CD4-positive, alpha-beta T cell (primary cell): ENCODE data around the gene C1QTNF9B. TPM values are rescaled to one million over a fixed set of nuclear protein-coding genes. Genes with fewer than 3 reads are reported as not detected.
"Not testable (repeated sequence)": the region's sequence is repeated elsewhere in the genome, so short reads cannot be mapped to it uniquely, and the experiment has no call there.

Experiments used
- ATAC-seq: fragments of 200-7000 bp; cut with Tn5 transposase; one replicate; pipeline ENCODE4 v1.10.0; 2022; ENCODE audit warnings: mild to moderate bottlenecking; ENCODE audit not compliant: poor library complexity
- CTCF ChIA-PET: fragments of 350-600 bp; sonication (Branson Sonifier 250); formaldehyde crosslinking; loops from one replicate; lab custom pipeline; 2021; ENCODE audit warnings: antibody characterized with exemption, inconsistent platforms; lab: Charles Lee
- POLR2A ChIA-PET: fragments of 350-600 bp; sonication (Branson Sonifier 250); formaldehyde crosslinking; loops from one replicate; lab custom pipeline; 2021; ENCODE audit warnings: antibody characterized with exemption, inconsistent platforms; lab: Charles Lee
- DNase-seq, 14 experiments: peaks; one replicate each; pipeline ENCODE4 v3.0.0-alpha.2; 2013 to 2020; ENCODE audit warnings: mixed read lengths in 2 of 14
- H3K27ac ChIP-seq, 2 donors: one replicate each; pipeline versions ENCODE4 v1.5.1 to v1.7.0; 2013; ENCODE audit warnings: low read length in 2 of 2, low read depth in 1 of 2, mild to moderate bottlenecking in 1 of 2
- H3K27me3 ChIP-seq, 2 experiments: 1 replicate in 1 of 2; 2 replicates in 1 of 2; pipeline versions ENCODE4 v1.6.1 to v1.7.0; 2013; ENCODE audit warnings: low read length in 2 of 2, control low read depth in 1 of 2, mild to moderate bottlenecking in 1 of 2, moderate library complexity in 1 of 2; ENCODE audit not compliant: insufficient read depth in 2 of 2, control insufficient read depth in 1 of 2
- H3K36me3 ChIP-seq: one replicate; pipeline ENCODE4 v1.6.1; 2013; ENCODE audit warnings: low read length, control low read depth; ENCODE audit not compliant: insufficient read depth
- H3K4me1 ChIP-seq: one replicate; pipeline ENCODE4 v1.6.1; 2013; ENCODE audit warnings: low read length, control low read depth; ENCODE audit not compliant: insufficient read depth
- H3K4me3 ChIP-seq: one replicate; pipeline ENCODE4 v1.5.1; 2013; ENCODE audit warnings: mild to moderate bottlenecking, low read length, moderate library complexity
- H3K9me3 ChIP-seq, 2 experiments: 1 replicate in 1 of 2; 2 replicates in 1 of 2; pipeline versions ENCODE4 v1.6.1 to v1.7.0; 2013; ENCODE audit warnings: low read length in 2 of 2, mild to moderate bottlenecking in 2 of 2, control low read depth in 1 of 2, moderate library complexity in 1 of 2; ENCODE audit not compliant: control insufficient read depth in 1 of 2, insufficient read depth in 1 of 2
- H3K27ac Mint-ChIP-seq: one replicate; pipeline ENCODE4 v1.8.0; 2020; ENCODE audit warnings: mixed read lengths
- H3K27me3 Mint-ChIP-seq: one replicate; pipeline ENCODE4 v1.8.0; 2021; ENCODE audit warnings: mixed read lengths
- H3K36me3 Mint-ChIP-seq: one replicate; pipeline ENCODE4 v1.8.0; 2021; ENCODE audit warnings: low read depth, mixed read lengths
- H3K4me1 Mint-ChIP-seq: one replicate; pipeline ENCODE4 v1.8.0; 2021; ENCODE audit warnings: low read depth, mixed read lengths
- H3K4me3 Mint-ChIP-seq: one replicate; pipeline ENCODE4 v1.8.0; 2020; ENCODE audit warnings: mild to moderate bottlenecking, mixed read lengths
- H3K9me3 Mint-ChIP-seq: one replicate; pipeline ENCODE4 v1.8.0; 2020; ENCODE audit warnings: mixed read lengths
- intact Hi-C, 2 experiments: fragments of 100-400 bp; cut with DNase I in 1 of 2; cut with micrococcal nuclease in 1 of 2; formaldehyde crosslinking; loops; one replicate each; pipeline versions ENCODE4 v1.15.1 to v1.9.0; 2023 to 2025; cut with DNase I, micrococcal nuclease
- polyA plus RNA-seq, 2 donors: library from polyadenylated mRNA; unstranded; fragments of 120-200 nt; gene quantifications; one replicate each; pipeline ENCODE4 v1.2.1, GENCODE V29; 2013
- total RNA-seq, 174 experiments: library from RNA in 2 of 174; stranded (reverse) in 2 of 174; gene quantifications; one replicate each; pipeline ENCODE4 v1.2.3 and lab custom pipeline; 2021 to 2026
- TF ChIP-seq, protein P1 (sequence below): fragments of 200-600 bp; IDR thresholded peaks from one replicate; pipeline ENCODE4 v1.8.0; 2022; ENCODE audit warnings: antibody characterized with exemption, mild to moderate bottlenecking

Gene C1QTNF9B
- total RNA-seq (not detected), total RNA-seq (lab: John Stamatoyannopoulos, UW) (0 to 0.20 (median 0) reads per million in 172 experiments)
- polyA plus RNA-seq (2013, experiment 1 of 2), result not detected
- polyA plus RNA-seq (2013, experiment 2 of 2), result 0.15 TPM

GRCh38 chr13:23897452-23897919 is at the start of gene C1QTNF9B:
TSS of gene C1QTNF9B (minus strand) at chr13:23897502.
- DNase-seq, H3K36me3 Mint-ChIP-seq, POLR2A ChIA-PET, H3K9me3 Mint-ChIP-seq, ATAC-seq, H3K9me3 ChIP-seq, H3K4me1 ChIP-seq, H3K27ac Mint-ChIP-seq, H3K4me3 Mint-ChIP-seq, H3K27ac ChIP-seq, H3K36me3 ChIP-seq, CTCF ChIA-PET, H3K4me1 Mint-ChIP-seq, H3K4me3 ChIP-seq: not testable (repeated sequence)
- intact Hi-C loops, result loop anchor here in 1 of 2 experiments (5.0 kb wide), 1 partner anchor 325 kb away; the partner anchor contains the start of gene TNFRSF19
- H3K27me3 Mint-ChIP-seq, result peaks cover 34% of the 10 kb centered on the region
- peaks cover 10 to 19% of the 10 kb centered on the region in 2 experiments for H3K27me3 ChIP-seq

DNA sequence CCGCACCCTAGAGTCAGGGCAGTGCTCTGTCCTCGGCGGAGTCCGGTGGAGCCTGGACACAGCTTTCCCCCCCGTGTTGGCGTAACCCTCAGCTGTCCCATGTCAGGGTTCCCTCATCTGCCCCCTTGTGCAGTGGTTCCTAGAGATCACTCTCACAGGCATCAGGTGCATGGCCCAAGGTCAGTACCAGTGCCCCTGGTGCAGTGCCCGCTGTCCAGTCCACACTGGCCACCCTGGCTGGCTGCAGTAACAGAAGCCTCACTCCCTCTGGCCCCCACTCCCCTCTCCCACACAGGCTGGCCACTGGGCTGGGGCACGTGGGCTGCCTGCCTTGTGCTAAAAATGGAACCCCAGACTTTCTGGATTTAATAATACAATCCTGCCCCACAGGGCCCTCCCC is 49.6 kb upstream of the C1QTNF9B start:
- DNase-seq (no peak), ATAC-seq (no peak)
- POLR2A ChIA-PET, result no interaction called here
- Mint-ChIP-seq H3K4me3 (no peak overlapping the region), H3K27me3 (peaks cover 20% of the 10 kb centered on the region), H3K27ac (no peak overlapping the region), H3K9me3 (no peaks in the 10 kb centered on the region), H3K36me3 (no peaks in the 10 kb centered on the region), H3K4me1 (no peaks in the 10 kb centered on the region)
- intact Hi-C loops, result no loop called here
- Histone ChIP-seq H3K4me1 (no peaks in the 10 kb centered on the region), H3K27me3 (peaks cover 0 to 4% of the 10 kb centered on the region in 2 experiments), H3K9me3 (peaks cover 0 to 13% of the 10 kb centered on the region in 2 experiments), H3K27ac (no peak overlapping the region), H3K4me3 (no peak overlapping the region), H3K36me3 (no peaks in the 10 kb centered on the region)
- TF ChIP-seq, protein P1, sequence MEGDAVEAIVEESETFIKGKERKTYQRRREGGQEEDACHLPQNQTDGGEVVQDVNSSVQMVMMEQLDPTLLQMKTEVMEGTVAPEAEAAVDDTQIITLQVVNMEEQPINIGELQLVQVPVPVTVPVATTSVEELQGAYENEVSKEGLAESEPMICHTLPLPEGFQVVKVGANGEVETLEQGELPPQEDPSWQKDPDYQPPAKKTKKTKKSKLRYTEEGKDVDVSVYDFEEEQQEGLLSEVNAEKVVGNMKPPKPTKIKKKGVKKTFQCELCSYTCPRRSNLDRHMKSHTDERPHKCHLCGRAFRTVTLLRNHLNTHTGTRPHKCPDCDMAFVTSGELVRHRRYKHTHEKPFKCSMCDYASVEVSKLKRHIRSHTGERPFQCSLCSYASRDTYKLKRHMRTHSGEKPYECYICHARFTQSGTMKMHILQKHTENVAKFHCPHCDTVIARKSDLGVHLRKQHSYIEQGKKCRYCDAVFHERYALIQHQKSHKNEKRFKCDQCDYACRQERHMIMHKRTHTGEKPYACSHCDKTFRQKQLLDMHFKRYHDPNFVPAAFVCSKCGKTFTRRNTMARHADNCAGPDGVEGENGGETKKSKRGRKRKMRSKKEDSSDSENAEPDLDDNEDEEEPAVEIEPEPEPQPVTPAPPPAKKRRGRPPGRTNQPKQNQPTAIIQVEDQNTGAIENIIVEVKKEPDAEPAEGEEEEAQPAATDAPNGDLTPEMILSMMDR, result no peak
- CTCF ChIA-PET, result no interaction called here

DNA sequence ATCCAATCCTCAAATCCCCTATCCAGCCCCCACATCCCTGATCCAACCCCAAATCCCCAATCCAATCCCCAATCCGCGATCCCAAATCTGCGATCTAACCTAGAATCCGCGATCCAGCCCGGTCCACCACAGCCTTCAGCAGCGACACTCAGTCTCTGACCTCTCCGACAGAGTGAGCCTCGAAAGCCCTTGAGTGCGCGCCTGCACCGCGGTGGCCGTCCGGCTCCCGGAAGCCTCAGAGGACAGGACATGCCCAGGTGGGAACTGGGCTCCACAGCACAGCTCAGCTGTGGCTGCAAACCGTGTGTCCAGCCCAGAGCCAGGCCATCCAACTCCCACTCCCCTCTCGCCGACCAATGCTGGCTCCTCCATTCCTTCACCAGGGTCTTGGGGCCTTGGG is 48.8 kb upstream of the C1QTNF9B start:
- intact Hi-C loops, result no loop called here
- peaks cover 0 to 13% of the 10 kb centered on the region in 2 experiments for H3K9me3 ChIP-seq
- Mint-ChIP-seq H3K9me3 (no peaks in the 10 kb centered on the region), H3K27me3 (peaks cover 20% of the 10 kb centered on the region), H3K36me3 (no peaks in the 10 kb centered on the region), H3K27ac (no peak overlapping the region), H3K4me3 (no peak overlapping the region), H3K4me1 (no peaks in the 10 kb centered on the region)
- CTCF ChIA-PET, result no interaction called here
- no peak for DNase-seq
- no peak overlapping the region for H3K27ac ChIP-seq
- no peak overlapping the region for H3K4me3 ChIP-seq
- no peaks in the 10 kb centered on the region for H3K36me3 ChIP-seq
- no peak for ATAC-seq
- TF ChIP-seq, protein P1, result no peak
- POLR2A ChIA-PET, result no interaction called here
- no peaks in the 10 kb centered on the region for H3K4me1 ChIP-seq
- peaks cover 0 to 4% of the 10 kb centered on the region in 2 experiments for H3K27me3 ChIP-seq

GRCh38 chr13:23945612-23946011 is 48.3 kb upstream of the C1QTNF9B start:
- peaks cover 21% of the 10 kb centered on the region for H3K27me3 Mint-ChIP-seq
- ATAC-seq (no peak), DNase-seq (no peak)
- Histone ChIP-seq H3K4me1 (no peaks in the 10 kb centered on the region), H3K4me3 (no peak overlapping the region), H3K27me3 (peaks cover 2 to 4% of the 10 kb centered on the region in 2 experiments), H3K9me3 (peaks cover 0 to 13% of the 10 kb centered on the region in 2 experiments), H3K36me3 (no peaks in the 10 kb centered on the region), H3K27ac (no peak overlapping the region)
- POLR2A ChIA-PET, result no interaction called here
- no peaks in the 10 kb centered on the region for H3K36me3 Mint-ChIP-seq
- H3K4me3 Mint-ChIP-seq, result no peak overlapping the region
- TF ChIP-seq, protein P1, result no peak
- CTCF ChIA-PET, result no interaction called here
- intact Hi-C loops, result no loop called here
- no peaks in the 10 kb centered on the region for H3K4me1 Mint-ChIP-seq
- no peaks in the 10 kb centered on the region for H3K9me3 Mint-ChIP-seq
- no peak overlapping the region for H3K27ac Mint-ChIP-seq
